ENCODE measurements around the gene C1GALT1C1L. TPM values are rescaled to one million over a fixed set of nuclear protein-coding genes. Genes with fewer than 3 reads are reported as not detected.
"Not testable (repeated sequence)": the region's sequence is repeated elsewhere in the genome, so short reads cannot be mapped to it uniquely, and the experiment has no call there.

Gene C1GALT1C1L
- total RNA-seq, 1 experiment from 2014 or later: not detected

GRCh38 chr2:43685357-43685756 is 9.1 kb upstream of the C1GALT1C1L start:
- Histone ChIP-seq H3K9ac (ENCODE audit: low read length) (no peak overlapping the region), H3K4me1 (ENCODE audit: insufficient read depth, low read length) (no peaks in the 10 kb centered on the region), H3K9me3 (ENCODE audit: low read length) (no peaks in the 10 kb centered on the region), H3K36me3 (ENCODE audit: low read depth, low read length) (no peaks in the 10 kb centered on the region), H3K9me2 (replicated peaks; ENCODE audit: low read length) (no peaks in the 10 kb centered on the region), H3K79me2 (ENCODE audit: low read length) (no peaks in the 10 kb centered on the region), H2AFZ (ENCODE audit: low read length) (no peak overlapping the region), H3K4me2 (ENCODE audit: low read length) (no peak overlapping the region), H4K20me1 (ENCODE audit: low read length) (no peaks in the 10 kb centered on the region), H3K27me3 (ENCODE audit: low read length) (no peaks in the 10 kb centered on the region), H3K27ac (ENCODE audit: low read length) (no peak overlapping the region), H3K4me3 (ENCODE audit: low read length) (no peak overlapping the region), H3F3A (ENCODE audit: low read length, unreplicated experiment) (no peaks in the 10 kb centered on the region)
- intact Hi-C loops (cut with micrococcal nuclease): no loop called here
- TF ChIP-seq EZH2 (IDR thresholded peaks at IDR 0.05; ENCODE audit: low read length, unreplicated experiment): no peak
- no peak for TF ChIP-seq CTCF (conservative IDR thresholded peaks at IDR 0.05; ENCODE audit: low read depth, low read length)
- TF ChIP-seq EZH2phosphoT487 (IDR thresholded peaks at IDR 0.05; ENCODE audit: borderline replicate concordance, low read length): no peak
- CTCF ChIA-PET: no interaction called here
- ATAC-seq (no peak), DNase-seq (no peak)
- BruUV-seq (replicated peaks): no TSS peak
- POLR2A ChIA-PET (ENCODE audit: unreplicated experiment): no interaction called here

GRCh38 chr2:43677783-43678182 is 1.6 kb upstream of the C1GALT1C1L start:
- H3F3A ChIP-seq (ENCODE audit: low read length, unreplicated experiment); H3K4me2 ChIP-seq (ENCODE audit: low read length); H3K4me1 ChIP-seq (ENCODE audit: insufficient read depth, low read length); intact Hi-C loops (cut with micrococcal nuclease); BruUV-seq (replicated peaks); H3K36me3 ChIP-seq (ENCODE audit: low read depth, low read length); DNase-seq; H3K4me3 ChIP-seq (ENCODE audit: low read length); ATAC-seq; H4K20me1 ChIP-seq (ENCODE audit: low read length); H3K79me2 ChIP-seq (ENCODE audit: low read length); POLR2A ChIA-PET (ENCODE audit: unreplicated experiment); CTCF ChIA-PET; H3K9me3 ChIP-seq (ENCODE audit: low read length); H3K27ac ChIP-seq (ENCODE audit: low read length); H3K9me2 ChIP-seq (replicated peaks; ENCODE audit: low read length); H3K9ac ChIP-seq (ENCODE audit: low read length); H2AFZ ChIP-seq (ENCODE audit: low read length); H3K27me3 ChIP-seq (ENCODE audit: low read length): not testable (repeated sequence)

GRCh38 chr2:43675646-43676321 is 445 bp downstream of the C1GALT1C1L start:
- CTCF ChIA-PET: no interaction called here

More at GRCh38 chr2:43675646-43676321, 445 bp downstream of the C1GALT1C1L start:
- H3F3A ChIP-seq (ENCODE audit: low read length, unreplicated experiment): no peaks in the 10 kb centered on the region
- no peak overlapping the region for H3K4me3 ChIP-seq (ENCODE audit: low read length)
- H3K4me2 ChIP-seq (ENCODE audit: low read length): no peak overlapping the region
- H3K9me3 ChIP-seq (ENCODE audit: low read length): no peaks in the 10 kb centered on the region
- no peaks in the 10 kb centered on the region for H3K27me3 ChIP-seq (ENCODE audit: low read length)
- DNase-seq (no peak), ATAC-seq (no peak)
- H3K79me2 ChIP-seq (ENCODE audit: low read length): no peaks in the 10 kb centered on the region
- H3K36me3 ChIP-seq (ENCODE audit: low read depth, low read length): no peaks in the 10 kb centered on the region
- no peak overlapping the region for H2AFZ ChIP-seq (ENCODE audit: low read length)
- H3K4me1 ChIP-seq (ENCODE audit: insufficient read depth, low read length): no peaks in the 10 kb centered on the region
- no peak for TF ChIP-seq CTCF (conservative IDR thresholded peaks at IDR 0.05; ENCODE audit: low read depth, low read length)
- no peak for TF ChIP-seq EZH2 (IDR thresholded peaks at IDR 0.05; ENCODE audit: low read length, unreplicated experiment)
- TF ChIP-seq EZH2phosphoT487 (IDR thresholded peaks at IDR 0.05; ENCODE audit: borderline replicate concordance, low read length): no peak
- H3K9ac ChIP-seq (ENCODE audit: low read length): no peak overlapping the region
- no peaks in the 10 kb centered on the region for H3K9me2 ChIP-seq (replicated peaks; ENCODE audit: low read length)
- intact Hi-C loops (cut with micrococcal nuclease): no loop called here
- no peaks in the 10 kb centered on the region for H4K20me1 ChIP-seq (ENCODE audit: low read length)
- POLR2A ChIA-PET (ENCODE audit: unreplicated experiment): no interaction called here
- H3K27ac ChIP-seq (ENCODE audit: low read length): no peak overlapping the region
- no TSS peak for BruUV-seq (replicated peaks)

All from PC-3 (cell line).